ENCODE data around the gene AIF1. TPM values are rescaled to one million over a fixed set of nuclear protein-coding genes. Genes with fewer than 3 reads are reported as not detected.

Gene AIF1
- total and polyA plus RNA-seq, 10 donors, result 258 to 479 (median 311) TPM

DNA sequence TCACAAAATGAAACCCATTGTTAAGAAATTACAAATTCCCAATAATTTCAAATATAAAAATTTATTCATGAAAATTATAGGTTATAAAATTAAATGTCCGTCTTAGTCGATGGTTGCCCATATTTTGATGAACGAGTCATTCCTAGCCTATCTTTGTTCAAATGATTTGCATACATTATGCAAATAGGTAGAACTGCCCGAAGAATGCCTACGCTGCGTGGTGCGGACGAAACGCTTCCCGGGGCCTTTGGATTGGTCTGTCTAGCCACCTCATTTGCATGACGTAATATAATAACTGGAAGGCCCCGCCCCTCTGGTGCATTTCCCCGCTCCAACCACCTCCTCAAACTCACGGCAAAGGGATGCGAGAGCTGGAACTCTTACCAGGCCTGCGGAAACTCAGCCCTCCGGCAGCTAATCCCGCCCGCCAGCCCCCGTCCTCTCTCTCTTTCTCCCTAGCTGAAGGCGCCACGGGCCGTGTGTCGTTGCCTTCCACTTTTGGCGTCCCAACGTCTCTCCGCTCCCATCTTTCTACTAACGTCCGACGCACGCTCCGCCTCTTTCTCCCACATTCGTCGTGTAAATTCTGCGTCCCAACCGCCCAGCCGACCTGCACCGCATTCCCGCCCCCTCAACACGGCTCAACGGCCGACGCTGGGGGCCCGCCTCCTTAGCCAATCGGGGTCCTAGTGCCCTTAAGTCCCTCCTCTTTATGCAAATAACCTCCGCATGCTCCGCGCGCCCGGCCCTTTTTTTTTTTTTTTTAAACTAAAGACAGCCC is 5.0 kb downstream of the AIF1 start:
- Histone ChIP-seq H3K27me3 (replicated peaks in 1 of 7) (no peaks in the 10 kb centered on the region), H3K9me3 (no peaks in the 10 kb centered on the region), H3K36me3 (peaks cover under 1 to 29% (median 18%) of the 10 kb centered on the region in 6 donors), H3K4me1 (peaks cover 14 to 63% (median 42%) of the 10 kb centered on the region in 6 donors), H3K4me3 (peak overlapping the region; percentile 44 to 89 (median 76)), H3K27ac (peak overlapping the region; percentile 97 to 100 (median 98))
- peak; percentile 99 for DNase-seq
- intact Hi-C loops (cut with DNase I; ENCODE audit: low total_unique reads), result no loop called here
- 0 to 1% (median 1%) methylated on average over 50 of the region's 50 CpGs for WGBS, 5 donors
- TF ChIP-seq POLR2AphosphoS5 (IDR thresholded peaks at IDR 0.05), result peak; percentile 95 to 96 (median 96)
- TF ChIP-seq POLR2A (IDR thresholded peaks at IDR 0.05), result peak in 2 of 3 donors; percentile 84 to 89
- TF ChIP-seq CTCF (IDR thresholded peaks at IDR 0.05 in 8 of 11, conservative IDR thresholded peaks at IDR 0.05 in 3 of 11), result peak in 3 of 11 experiments; percentile 12 to 21 (median 13)

- WGBS, 5 donors, result 0 to 1% (median 0%) methylated on average over 31 to 61 of the region's 67 CpGs
- Histone ChIP-seq H3K27ac (peak within 1 kb of the TSS; percentile 97 to 100 (median 98)), H3K27me3 (replicated peaks in 1 of 7) (no peaks in the 10 kb centered on the region), H3K9me3 (no peaks in the 10 kb centered on the region), H3K4me3 (peak within 1 kb of the TSS; percentile 57 to 89 (median 76)), H3K4me1 (peaks cover 14 to 55% (median 35%) of the 10 kb centered on the region in 6 donors), H3K36me3 (peaks cover 7 to 37% (median 26%) of the 10 kb centered on the region in 6 donors)
- DNase-seq, result peak; percentile 98
- intact Hi-C loops (cut with DNase I; ENCODE audit: low total_unique reads), result no loop called here
- TF ChIP-seq CTCF (IDR thresholded peaks at IDR 0.05 in 8 of 11, conservative IDR thresholded peaks at IDR 0.05 in 3 of 11) (no peak), POLR2A (IDR thresholded peaks at IDR 0.05) (peak; percentile 27 to 58 (median 57)), POLR2AphosphoS5 (IDR thresholded peaks at IDR 0.05) (peak in 2 of 3 donors; percentile 60 to 67)
Observed at GRCh38 chr6:31620586-31621319, 5.7 kb downstream of the AIF1 start, which contains the start of gene PRRC2A. Gene PRRC2A (plus strand): TSS chr6:31620715. CDS start chr6:31622790, 2,075 bp downstream.

DNA sequence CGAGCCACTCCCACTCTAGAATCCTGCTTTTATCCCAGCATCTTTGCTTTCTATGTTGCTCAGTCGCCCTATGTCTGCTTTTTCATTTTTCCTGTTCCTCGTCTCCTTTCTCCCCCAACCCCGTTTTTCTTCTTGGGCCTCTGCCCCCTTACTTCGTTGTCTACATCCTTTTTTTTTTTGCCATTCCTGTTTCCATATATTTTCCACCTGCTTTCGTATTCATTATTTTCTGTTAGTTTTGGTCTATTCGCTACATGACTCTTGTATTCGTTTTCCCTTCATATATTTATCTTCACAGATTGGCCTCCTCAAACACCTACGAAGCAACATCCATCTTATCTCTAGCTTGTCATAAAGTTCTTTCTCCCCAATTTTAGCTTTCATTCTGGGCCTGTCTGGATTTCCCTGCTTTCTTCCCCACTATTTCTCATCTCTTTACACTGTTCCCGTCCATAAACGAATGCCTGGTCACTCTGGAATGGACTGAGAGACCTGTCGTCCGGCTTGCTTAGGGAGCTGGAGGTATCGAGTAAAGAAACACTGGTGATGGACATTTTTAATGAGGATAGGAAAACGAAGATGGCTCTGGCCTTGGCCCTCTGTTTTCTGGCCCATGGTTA is 6.4 kb downstream of the AIF1 start:
- H3K36me3 ChIP-seq, result peaks cover 7 to 44% (median 32%) of the 10 kb centered on the region in 6 donors
- no peak for DNase-seq
- peaks cover 14 to 48% (median 30%) of the 10 kb centered on the region in 6 donors for H3K4me1 ChIP-seq
- no peaks in the 10 kb centered on the region for H3K27me3 ChIP-seq (replicated peaks in 1 of 7)
- TF ChIP-seq CTCF (IDR thresholded peaks at IDR 0.05 in 8 of 11, conservative IDR thresholded peaks at IDR 0.05 in 3 of 11) (no peak), POLR2A (IDR thresholded peaks at IDR 0.05) (no peak), POLR2AphosphoS5 (IDR thresholded peaks at IDR 0.05) (no peak)
- WGBS, 5 donors, result 13 to 25% (median 18%) methylated on average over 15 of the region's 15 CpGs
- no peaks in the 10 kb centered on the region for H3K9me3 ChIP-seq
- H3K4me3 ChIP-seq, result peak overlapping the region; percentile 57 to 89 (median 76)
- intact Hi-C loops (cut with DNase I; ENCODE audit: low total_unique reads), result no loop called here
- H3K27ac ChIP-seq, result peak overlapping the region; percentile 97 to 100 (median 98)

Data from spleen (tissue), 11 donors.